Tibial nerve (tissue), 4 donors: ENCODE results near the gene CCDC82.
"Not testable (repeated sequence)": the region's sequence is repeated elsewhere in the genome, so short reads cannot be mapped to it uniquely, and the experiment has no call there.

Experiments
- CTCF ChIP-seq, 5 experiments: fragments of 200-600 bp in 3 of 5; fragments of 450-650 bp in 2 of 5; sonication (generic) in 3 of 5; IDR thresholded peaks; one replicate each; pipeline ENCODE4 v1.5.1; 2016 to 2019; ENCODE audit warnings: antibody characterized with exemption in 5 of 5, mild to moderate bottlenecking in 3 of 5, moderate library complexity in 2 of 5
- EP300 ChIP-seq, 2 donors: sonication (generic); formaldehyde crosslinking; IDR thresholded peaks; one replicate each; pipeline ENCODE4 v1.6.1; 2017; ENCODE audit warnings: antibody characterized with exemption in 2 of 2, mild to moderate bottlenecking in 1 of 2

GRCh38 chr11:96432654-96433053 lies 42.9 kb upstream of the CCDC82 start:
- not testable (repeated sequence) for TF ChIP-seq CTCF, EP300 (IDR thresholded peaks at IDR 0.05)
